HG03039 (cell line): ENCODE results near the gene SSR4.
"Not testable (repeated sequence)": the region's sequence is repeated elsewhere in the genome, so short reads cannot be mapped to it uniquely, and the experiment has no call there.

Source experiments
- ATAC-seq: cut with Tn5 transposase; IDR thresholded peaks from one replicate; pipeline ENCODE4 v1.9.1; 2021; ENCODE audit warnings: mild to moderate bottlenecking, moderate library complexity; ENCODE audit not compliant: unreplicated experiment

SSR4 gene

DNA sequence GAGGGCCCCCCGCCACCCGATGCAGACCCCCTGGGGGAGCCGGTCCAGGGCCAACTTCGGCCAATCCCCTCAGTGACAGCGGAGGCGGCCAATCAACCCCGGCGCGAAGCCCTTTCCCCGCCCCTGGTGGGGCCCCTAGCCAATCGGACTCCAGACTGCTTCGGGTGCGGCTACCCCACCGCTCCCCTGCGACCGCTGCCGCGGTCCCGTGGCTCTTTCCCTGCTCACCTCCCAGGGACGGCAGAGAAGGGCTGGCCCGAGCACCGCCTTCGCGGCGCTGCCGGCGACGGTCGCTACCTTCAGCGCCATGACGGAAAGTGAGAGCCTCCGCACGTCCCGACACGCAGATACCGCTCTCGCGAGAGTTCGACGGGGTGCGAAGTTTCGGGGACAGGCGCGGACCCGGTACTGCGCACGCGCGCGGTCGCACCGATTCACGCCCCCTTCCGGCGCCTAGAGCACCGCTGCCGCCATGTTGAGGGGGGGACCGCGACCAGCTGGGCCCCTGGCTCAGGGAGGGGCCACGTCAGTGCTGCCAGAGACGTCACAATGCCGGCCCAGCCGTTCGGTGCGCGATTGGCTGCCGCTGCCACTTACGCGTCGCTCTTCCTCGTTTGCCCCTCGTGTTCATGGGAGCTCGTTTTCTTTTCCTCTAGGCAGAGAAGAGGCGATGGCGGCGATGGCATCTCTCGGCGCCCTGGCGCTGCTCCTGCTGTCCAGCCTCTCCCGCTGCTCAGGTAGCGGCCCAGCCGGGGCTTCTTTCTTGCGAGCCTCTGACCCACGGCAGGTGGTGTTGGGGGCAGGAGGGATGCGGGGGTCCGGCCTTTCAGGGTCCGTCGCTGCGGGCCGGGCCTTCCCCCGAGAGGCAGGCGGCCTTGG is at the start of gene SSR4, which contains the start of gene IDH3G:
TSS of gene SSR4 (plus strand) at position 651 of the 879 bp plus-strand sequence. CDS start at position 671, 20 bp downstream.
TSS of gene IDH3G (minus strand) at position 358 of the 879 bp plus-strand sequence. CDS start at position 309, 49 bp downstream.
- ATAC-seq, result peak; percentile 78

DNA sequence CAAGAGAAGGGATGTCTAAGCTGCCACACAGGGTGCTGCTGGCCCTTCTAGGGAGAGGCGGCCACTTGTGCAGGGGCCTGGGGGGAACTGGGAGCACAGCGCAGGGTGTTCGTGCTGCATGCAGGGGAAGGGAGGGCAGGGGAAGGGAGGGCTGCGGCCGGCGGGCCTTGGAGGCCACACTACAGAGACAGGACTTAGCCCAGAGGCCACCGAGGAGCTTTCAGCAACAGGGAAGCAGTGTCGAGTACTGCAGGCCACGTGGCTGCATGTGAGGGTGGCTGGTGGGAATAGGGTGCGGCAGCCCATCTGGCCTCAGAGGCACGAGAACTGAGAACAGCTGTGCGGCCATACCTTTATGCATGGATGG is 49.4 kb upstream of the SSR4 start:
- not testable (repeated sequence) for ATAC-seq

DNA sequence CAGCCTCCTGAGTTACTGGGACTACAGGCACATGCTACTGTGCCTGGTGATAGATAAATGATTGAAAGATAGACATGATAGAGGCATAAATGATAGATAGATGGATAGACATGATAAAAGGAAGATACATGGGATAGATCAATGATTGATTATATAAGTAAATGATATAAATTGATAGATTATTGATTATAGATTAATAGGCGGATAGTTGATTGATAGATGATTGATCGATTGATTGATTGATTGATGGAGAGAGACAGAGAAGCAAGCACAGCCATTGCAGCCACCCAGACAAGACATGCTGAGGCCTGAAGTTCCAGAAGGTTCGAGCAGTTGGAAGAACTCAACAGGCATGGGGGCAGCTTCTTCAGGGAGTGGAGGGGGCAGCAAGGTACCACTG is 48.1 kb upstream of the SSR4 start:
- ATAC-seq, result no peak

DNA sequence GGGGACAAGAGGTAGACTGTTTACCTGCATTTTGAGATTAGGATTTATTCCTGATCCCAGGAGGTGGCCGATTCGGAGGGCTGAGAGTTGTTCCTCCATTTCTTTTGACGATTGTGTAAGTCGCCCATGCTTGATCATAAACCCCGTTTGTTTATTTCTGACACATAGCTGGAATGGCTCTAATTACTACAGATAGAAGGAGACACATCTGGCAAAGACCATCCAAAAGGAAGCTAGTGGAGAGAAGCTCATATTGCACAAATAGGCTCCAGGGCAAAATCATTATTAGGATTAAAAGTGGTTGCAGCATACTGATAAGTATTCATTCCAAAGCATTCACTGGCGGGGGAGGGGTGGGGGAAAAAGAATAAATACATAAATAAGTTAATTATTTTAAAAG is 47.5 kb upstream of the SSR4 start:
- not testable (repeated sequence) for ATAC-seq

DNA sequence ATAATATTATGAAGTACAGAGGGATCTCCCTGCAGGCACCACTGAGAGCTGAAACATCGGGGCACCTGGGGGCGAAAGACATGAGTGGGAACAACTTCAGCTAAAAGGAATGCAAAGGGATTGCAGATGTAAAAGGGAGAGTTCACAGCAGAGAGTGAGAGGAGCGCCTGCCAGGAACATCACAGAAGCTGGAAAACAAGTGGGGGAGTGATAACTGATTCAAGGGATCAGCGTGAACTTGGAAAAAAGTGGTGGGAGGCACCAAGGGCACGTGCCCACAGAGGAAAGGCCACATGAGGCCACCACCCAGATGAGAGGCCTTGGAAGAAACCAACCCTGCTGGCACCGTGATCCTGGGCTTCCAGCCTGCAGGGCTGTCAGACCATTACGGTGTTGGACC is 45.5 kb upstream of the SSR4 start:
- ATAC-seq, result not testable (repeated sequence)

DNA sequence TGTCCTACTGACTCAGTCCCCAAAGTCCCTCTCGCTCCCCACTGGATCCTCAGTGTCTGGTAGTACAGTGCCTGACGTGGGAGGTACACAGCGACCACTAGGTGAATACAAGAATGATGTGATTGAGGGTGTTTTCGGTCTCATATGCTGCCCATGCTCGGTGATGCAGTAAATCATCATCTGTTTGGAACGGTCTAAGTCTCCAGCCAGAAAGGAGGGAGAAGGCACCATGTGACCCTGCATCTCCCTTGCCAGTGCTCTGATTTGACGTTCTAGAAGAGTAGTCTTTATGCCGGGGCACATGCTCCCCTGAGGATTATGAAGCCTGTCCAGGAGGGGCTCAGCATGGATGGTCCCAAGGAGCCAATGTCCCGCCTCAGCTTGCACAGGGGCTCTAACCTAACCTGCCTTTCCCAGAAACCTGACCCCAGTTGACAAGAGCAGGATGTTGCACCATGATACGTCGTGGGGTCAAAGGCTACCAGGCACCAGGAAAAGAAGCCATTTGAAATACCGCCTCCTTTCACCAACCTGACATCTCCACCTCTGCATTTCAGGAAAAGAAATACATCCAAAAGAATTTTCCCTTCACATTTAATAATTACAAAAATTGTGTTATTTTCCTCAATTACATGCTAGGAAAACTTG is 44.2 kb upstream of the SSR4 start:
- no peak for ATAC-seq

DNA sequence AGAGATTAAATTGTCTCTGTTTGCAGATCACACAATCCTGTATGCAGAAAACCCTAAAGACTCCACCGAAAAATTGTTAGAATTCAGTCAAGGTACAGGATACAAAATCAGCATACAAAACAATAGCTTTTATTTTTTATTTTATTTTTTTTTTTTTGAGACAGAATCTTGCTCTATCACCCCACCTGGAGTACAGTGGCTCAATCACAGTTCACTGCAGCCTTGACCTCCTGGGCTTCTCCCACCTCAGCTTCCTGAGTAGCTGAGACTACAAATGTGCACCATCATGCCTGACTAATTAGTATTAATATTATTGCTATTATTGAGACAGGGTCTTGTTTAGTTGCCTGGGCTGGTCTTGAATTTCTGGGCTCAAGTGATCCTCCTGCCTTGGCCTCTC is 39.3 kb upstream of the SSR4 start:
- no peak for ATAC-seq

DNA sequence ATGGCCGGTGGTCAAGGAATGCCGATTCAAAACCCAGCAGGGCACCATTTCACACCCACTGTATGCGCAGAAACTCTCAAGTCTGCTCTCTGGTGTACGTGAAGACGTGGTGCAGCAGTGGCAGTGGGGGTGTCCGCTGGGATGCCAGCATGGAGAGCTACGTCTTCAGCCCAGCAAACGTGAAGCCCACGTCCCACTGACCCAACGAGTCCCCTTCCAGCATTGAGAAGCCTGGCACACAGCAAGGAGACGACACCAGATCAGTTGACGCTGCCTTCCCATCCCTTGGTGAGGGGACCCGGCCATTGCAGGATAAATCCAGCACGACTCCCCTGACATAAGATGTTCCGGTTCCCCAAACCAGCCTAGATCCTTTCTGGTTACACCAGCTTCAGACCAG is 32.6 kb upstream of the SSR4 start:
- no peak for ATAC-seq

DNA sequence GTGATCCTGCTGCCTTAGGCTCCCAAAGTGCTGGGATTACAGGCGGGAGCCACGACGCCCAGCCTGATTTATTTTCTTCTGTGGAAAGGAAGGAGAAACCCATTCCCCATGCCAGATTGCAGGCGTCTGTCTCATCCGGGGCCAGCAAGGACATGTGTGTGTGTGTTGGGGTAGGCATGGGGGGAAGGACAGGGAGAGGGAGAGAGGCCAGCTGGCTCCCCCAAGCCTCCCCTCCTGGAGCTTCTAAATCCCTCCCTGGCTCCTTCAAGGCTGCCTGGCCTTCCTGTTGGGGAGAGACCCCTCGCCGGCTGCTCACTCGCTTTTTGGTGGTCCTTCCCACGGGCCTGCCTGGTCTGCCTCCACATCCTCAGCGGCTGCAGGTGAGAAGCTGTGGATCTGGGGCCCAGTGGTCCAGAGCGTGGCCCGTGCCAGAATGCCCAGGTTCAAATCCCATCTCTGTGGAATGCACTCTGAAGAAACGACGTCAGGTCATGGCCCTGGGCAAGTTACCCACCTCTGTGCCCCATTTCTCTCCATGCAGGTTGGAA is 31.8 kb upstream of the SSR4 start:
- no peak for ATAC-seq

DNA sequence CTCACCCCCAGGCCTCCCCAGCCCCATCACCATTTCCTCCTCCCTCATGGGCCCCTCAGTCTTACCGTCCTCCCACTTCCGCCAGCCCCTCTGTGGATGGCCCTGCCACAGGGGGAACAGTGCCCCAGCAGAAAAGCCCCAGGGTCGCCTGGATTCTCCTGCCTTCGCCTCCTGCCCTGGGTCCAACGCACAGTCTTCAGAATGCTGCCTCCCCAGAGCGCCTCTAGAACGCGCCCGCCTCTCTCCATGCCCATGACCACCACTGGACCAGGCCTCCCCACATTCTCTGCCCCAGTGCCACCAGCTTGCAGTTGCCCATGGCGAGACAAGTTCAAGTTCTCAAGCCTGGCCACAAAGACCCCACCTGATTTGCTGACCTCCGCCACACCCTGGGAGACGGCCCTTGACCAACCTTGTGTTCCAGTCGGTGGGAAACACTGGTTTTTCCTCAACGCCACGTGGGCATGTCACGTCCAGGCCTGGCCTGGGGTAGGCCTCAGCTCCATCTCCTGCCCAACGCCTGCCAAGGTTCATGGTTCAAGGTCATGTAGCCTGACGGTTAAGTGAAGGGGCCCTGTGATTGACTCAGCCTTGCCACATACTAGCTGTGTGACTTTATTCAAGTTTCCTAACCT is 31.1 kb upstream of the SSR4 start:
- no peak for ATAC-seq

DNA sequence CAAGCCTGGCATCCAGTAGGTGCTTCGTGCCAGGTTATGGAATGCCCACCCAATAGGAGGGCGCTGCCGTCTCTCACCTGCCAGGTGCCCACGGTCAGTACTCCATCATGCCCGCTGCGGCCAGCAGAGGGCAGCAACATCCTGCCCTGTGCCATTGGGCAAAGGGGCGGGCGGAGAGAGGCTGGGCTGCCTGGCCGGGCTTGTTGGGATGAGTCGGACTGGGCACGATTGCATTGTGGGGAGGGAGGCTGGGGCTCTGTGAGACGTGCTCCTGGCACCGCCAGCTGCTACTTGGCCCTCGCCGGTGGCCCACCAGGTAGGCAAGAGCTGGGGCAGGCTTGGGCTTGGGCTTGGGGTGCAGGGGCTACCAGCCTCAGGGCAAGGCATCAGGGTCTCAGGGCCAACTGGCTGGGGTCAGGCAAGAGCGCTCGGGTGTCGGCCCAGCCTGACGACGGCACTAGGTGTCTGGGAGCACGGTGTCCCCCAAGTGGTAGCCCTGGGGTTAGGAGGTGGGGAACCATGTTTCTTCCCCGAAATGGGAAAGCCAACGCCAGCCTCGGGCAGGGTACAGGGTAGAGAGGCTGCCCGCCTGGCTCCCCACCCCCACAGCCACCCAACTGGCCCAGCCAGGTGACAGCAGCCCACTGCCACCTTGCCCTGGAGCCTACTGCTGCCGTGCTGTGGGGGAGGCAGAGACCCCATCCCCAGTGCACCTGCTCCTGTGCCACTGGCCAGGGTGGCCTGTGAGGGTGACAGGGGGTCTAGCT is 30.3 kb upstream of the SSR4 start, which contains the start of gene PLXNB3:
TSS of gene PLXNB3 (plus strand) at position 261 of the 767 bp plus-strand sequence. CDS start 1,287 bp downstream, outside the sequence.
- no peak for ATAC-seq

DNA sequence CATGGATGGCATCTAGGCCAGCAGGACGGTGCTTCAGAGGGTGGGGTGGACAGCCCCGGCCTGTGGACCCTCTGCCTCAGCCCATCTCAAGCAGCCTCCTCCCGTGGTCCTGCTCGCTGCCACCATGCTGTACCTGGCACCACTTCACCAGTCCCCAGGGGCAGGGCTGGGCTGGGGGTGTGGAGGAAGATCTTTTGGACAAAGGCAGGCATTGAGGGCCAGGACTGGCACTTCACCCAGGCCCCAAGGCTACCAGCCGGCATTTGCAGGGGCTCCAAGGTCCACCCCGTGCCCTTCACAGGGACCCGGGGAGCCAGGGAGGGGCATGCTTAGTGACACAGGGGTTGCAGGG is 29.7 kb upstream of the SSR4 start:
- ATAC-seq, result no peak

DNA sequence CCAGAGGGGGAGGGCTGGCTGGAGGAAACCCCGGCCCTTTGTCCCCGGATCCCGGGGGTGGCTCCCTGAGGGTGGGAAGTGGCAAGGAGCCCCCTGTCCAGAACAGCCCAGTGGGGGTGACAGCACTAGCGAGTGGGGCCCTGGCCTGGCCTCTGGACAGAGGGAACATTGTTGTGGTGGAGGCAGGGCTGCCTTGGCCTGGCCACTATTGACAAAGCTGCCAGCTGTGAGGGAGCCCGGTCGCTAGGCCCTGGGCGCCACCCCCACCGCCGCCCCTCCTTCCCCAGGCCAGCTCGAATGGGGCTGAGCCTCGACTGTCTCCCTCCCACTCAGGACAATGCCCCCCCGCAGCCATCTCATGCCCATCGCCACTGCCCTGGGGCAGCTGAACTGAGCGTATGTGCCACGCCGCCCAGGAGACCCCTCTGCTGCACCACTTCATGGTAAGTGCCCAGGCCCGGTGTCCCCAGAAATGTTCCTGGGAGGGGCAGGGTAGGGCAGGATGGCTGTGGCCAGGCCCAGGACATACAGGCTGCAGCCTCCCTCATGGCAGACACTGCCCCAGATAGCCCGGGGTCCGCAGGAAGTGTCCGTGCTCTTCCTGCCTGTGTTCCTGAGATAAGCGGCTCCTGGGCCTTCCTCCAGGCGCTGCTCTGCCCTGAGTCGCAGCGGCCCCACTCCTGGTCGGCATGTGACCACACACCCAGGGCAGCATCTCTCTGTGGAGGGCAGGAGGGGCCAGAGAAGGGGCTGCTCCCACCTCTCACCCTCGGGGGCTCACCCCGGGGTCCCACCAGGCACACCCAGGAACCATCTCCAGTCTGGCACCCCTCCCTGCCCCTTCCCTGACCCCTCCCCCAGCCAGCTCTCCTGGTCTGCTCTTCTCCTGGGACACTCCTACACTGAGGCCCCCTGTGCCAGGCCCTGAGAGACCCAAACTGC is 29.1 kb upstream of the SSR4 start:
- no peak for ATAC-seq

DNA sequence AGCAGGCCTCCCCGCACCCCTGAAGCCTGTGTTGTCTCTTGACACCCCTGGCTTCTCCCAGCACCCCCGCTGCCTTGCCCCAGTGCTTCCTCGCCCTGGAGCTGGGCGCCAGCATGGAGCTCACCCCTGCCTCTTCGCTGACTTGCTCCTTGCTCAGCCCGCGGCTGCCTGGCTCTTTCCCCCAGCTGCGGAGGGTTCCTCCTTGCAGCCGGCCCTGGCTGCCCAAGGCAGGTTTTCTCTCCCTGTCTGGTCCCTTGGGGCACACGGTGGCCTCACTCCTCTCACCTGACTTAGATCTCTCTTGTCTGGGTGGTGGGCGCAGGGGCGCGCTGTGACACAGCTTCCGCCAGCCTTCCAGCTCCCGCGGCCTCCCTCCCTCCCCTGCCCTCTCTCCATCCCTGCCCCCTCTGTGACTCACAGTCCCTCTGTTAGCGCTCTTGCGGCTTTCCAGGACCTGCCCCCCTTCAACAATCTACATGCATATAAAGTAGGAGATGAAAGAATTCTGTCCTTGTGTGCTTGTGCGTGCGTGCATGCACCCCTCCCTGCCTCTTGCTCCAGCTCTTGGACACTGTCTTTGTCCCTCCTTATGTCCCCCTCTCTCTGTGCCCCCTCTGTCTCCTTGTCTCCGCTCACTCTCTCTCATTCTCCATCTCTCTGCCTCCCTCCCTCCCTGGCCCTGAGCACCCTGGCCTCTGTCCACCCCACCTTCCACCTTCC is 28.2 kb upstream of the SSR4 start:
- ATAC-seq, result no peak

DNA sequence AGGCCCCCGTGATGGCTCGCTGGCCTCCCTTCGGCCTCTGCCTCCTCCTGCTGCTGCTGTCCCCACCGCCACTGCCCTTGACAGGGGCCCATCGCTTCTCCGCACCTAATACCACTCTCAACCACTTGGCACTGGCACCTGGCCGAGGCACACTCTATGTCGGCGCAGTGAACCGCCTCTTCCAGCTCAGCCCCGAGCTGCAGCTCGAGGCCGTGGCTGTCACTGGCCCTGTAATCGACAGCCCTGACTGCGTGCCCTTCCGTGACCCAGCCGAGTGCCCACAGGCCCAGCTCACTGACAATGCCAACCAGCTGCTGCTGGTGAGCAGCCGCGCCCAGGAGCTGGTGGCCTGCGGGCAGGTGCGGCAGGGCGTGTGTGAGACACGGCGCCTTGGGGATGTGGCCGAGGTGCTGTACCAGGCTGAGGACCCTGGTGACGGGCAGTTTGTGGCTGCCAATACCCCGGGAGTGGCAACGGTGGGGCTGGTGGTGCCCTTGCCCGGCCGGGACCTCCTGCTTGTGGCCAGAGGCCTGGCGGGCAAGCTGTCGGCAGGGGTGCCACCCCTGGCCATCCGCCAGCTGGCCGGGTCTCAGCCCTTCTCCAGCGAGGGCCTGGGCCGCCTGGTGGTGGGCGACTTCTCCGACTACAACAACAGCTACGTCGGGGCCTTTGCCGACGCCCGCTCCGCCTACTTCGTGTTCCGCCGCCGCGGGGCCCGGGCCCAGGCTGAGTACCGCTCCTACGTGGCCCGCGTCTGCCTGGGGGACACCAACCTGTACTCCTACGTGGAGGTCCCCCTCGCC is 27.4 kb upstream of the SSR4 start:
- no peak for ATAC-seq

DNA sequence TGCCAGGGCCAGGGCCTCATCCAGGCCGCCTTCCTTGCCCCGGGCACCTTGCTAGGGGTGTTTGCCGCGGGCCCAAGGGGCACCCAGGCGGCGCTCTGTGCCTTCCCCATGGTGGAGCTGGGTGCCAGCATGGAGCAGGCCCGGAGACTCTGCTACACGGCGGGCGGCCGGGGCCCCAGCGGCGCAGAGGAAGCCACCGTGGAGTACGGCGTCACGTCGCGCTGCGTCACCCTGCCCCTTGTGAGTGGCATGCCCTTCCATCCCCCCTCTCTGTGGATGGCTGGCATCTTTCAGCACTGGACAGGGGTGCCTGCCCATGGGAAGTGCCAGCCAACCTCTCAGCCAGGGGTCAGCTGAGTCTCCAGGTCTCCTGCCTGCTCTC is 26.8 kb upstream of the SSR4 start:
- ATAC-seq, result no peak

DNA sequence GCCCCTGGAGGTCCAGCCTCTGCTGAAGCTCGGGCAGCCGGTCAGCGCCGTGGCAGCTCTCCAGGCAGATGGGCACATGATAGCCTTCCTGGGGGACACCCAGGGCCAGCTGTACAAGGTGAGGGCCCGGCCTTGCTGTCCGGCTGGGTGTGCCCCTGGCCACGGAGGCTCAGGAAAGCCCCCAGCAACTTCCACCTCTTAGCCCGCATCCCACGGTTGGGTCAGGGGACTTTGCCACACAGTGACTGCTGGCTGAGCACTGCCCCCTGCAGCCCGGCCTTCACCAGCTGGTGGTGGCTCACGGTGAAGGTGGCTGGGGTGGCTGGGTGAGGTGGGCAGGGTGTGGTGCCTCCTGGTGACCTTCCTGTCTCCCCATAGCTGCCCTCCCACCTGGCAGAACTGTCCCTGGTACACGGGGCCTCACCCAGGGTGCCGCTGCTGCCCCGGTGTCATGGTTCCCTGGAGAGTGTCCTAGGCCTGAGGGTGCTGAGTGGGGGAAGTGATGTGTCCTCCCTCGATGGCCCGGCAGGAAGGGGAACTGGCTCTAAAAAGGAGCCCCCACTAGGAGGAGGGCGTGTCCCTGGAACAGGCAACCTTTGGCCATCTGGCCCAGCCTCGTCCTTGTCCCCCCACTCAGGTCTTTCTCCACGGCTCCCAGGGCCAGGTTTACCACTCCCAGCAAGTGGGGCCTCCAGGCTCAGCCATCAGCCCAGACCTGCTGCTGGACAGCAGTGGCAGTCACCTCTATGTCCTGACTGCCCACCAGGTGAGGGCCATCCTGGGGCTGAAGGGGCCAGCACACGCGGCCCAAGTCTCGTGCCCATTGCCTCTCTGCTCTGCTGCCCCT is 25.9 kb upstream of the SSR4 start:
- no peak for ATAC-seq
